Activated T-cell treated with anti-CD3 and anti-CD28 coated beads, Interleukin-2, amount 50 U/mL, for 4 hours (primary cell): Measurements from ENCODE around the gene EDARADD. TPM values are rescaled to one million over a fixed set of nuclear protein-coding genes. Genes with fewer than 3 reads are reported as not detected.
"Not testable (repeated sequence)": the region's sequence is repeated elsewhere in the genome, so short reads cannot be mapped to it uniquely, and the experiment has no call there.

Source experiments
- ATAC-seq, 2 donors: fragments of 200-7000 bp; cut with Tn5 transposase; one replicate each; pipeline ENCODE4 v1.10.0; 2021
- DNase-seq: peaks from one replicate; pipeline ENCODE4 v3.0.0-alpha.2; 2020
- H3K27me3 Mint-ChIP-seq: one replicate; pipeline ENCODE4 v1.8.0; 2021; ENCODE audit warnings: low read depth, mixed read lengths
- H3K36me3 Mint-ChIP-seq: one replicate; pipeline ENCODE4 v1.8.0; 2022; ENCODE audit warnings: mixed read lengths; ENCODE audit not compliant: insufficient read depth
- H3K4me1 Mint-ChIP-seq: one replicate; pipeline ENCODE4 v1.8.0; 2021; ENCODE audit warnings: low read depth, mixed read lengths
- H3K4me3 Mint-ChIP-seq: one replicate; pipeline ENCODE4 v1.8.0; 2021; ENCODE audit warnings: mild to moderate bottlenecking, moderate library complexity, mixed read lengths
- H3K9me3 Mint-ChIP-seq: one replicate; pipeline ENCODE4 v1.8.0; 2021; ENCODE audit warnings: mixed read lengths
- total RNA-seq, 3 donors: library from RNA; stranded (reverse); gene quantifications; one replicate each; pipeline ENCODE4 v1.2.1, GENCODE V29; 2021

The EDARADD gene
- total RNA-seq, 3 donors from 2014 or later = 8.2 to 12.4 (median 10.8) TPM

DNA sequence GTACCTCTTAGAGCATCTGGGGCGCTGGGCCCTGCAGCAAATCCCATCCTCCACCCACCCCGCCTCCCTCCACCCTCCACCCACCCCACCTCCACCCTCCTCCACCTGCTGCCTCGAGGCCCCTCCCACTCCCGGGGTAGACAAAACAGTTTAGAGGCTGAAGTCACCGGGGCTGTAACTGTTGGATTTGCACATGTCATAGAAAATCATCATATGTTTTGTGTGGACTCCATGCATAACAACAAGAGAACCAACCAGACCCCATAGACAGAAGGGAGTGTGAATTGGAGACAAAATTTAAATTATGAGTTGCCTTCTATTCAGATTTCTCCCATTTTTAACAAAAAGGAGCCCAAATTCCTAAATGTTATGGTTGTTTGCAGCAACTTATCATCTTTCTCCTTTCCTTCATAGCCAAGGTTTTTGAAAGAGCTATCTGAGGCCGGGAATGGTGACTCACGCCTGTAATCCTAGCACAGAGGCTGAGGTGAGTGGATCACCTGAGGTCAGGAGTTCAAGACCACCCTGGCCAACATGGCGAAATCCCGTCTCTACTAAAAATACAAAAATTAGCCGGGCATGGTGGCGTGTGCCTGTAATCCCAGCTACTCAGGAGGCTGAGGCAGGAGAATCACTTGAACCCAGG lies 101.5 kb downstream of the EDARADD start:
- Mint-ChIP-seq H3K27me3 (peaks cover 17% of the 10 kb centered on the region), H3K4me3 (no peak overlapping the region), H3K36me3 (no peaks in the 10 kb centered on the region), H3K9me3 (no peaks in the 10 kb centered on the region), H3K4me1 (peaks cover 3% of the 10 kb centered on the region)
- DNase-seq = no peak
- peak in 1 of 2 donors; percentile 23 for ATAC-seq

- Mint-ChIP-seq H3K36me3 (no peaks in the 10 kb centered on the region), H3K4me3 (no peak overlapping the region), H3K9me3 (no peaks in the 10 kb centered on the region), H3K4me1 (peaks cover 7% of the 10 kb centered on the region), H3K27me3 (peaks cover 6% of the 10 kb centered on the region)
- ATAC-seq (no peak), DNase-seq (no peak)
Measured at GRCh38 chr1:236497908-236498307, 103.8 kb downstream of the EDARADD start.

- Mint-ChIP-seq H3K9me3 (no peaks in the 10 kb centered on the region), H3K36me3 (no peaks in the 10 kb centered on the region), H3K4me1 (peaks cover 14% of the 10 kb centered on the region), H3K4me3 (no peak overlapping the region), H3K27me3 (peaks cover 4% of the 10 kb centered on the region)
- DNase-seq = no peak
- ATAC-seq = no peak
Measured at GRCh38 chr1:236501093-236501492, 107.0 kb downstream of the EDARADD start.

- Mint-ChIP-seq H3K4me3 (peak overlapping the region; percentile 29), H3K9me3 (no peaks in the 10 kb centered on the region), H3K27me3 (no peaks in the 10 kb centered on the region), H3K36me3 (no peaks in the 10 kb centered on the region), H3K4me1 (peaks cover 14% of the 10 kb centered on the region)
- ATAC-seq = no peak
- no peak for DNase-seq
Measured at GRCh38 chr1:236502579-236502971, 108.5 kb downstream of the EDARADD start.

- H3K9me3 Mint-ChIP-seq = no peaks in the 10 kb centered on the region
- DNase-seq (no peak), ATAC-seq (no peak)
- no peaks in the 10 kb centered on the region for H3K36me3 Mint-ChIP-seq
- H3K27me3 Mint-ChIP-seq = no peaks in the 10 kb centered on the region
- peaks cover 14% of the 10 kb centered on the region for H3K4me1 Mint-ChIP-seq
- H3K4me3 Mint-ChIP-seq = peak overlapping the region; percentile 37
Measured at GRCh38 chr1:236502972-236503639, 109.0 kb downstream of the EDARADD start.

GRCh38 chr1:236504338-236504737 lies 110.3 kb downstream of the EDARADD start:
- peaks cover 25% of the 10 kb centered on the region for H3K4me1 Mint-ChIP-seq
- H3K9me3 Mint-ChIP-seq, H3K27me3 Mint-ChIP-seq, DNase-seq, H3K36me3 Mint-ChIP-seq, ATAC-seq, H3K4me3 Mint-ChIP-seq: not testable (repeated sequence)

- no peak for DNase-seq
- ATAC-seq = no peak
- Mint-ChIP-seq H3K27me3 (no peaks in the 10 kb centered on the region), H3K4me3 (no peak overlapping the region), H3K9me3 (no peaks in the 10 kb centered on the region), H3K36me3 (no peaks in the 10 kb centered on the region), H3K4me1 (peaks cover 28% of the 10 kb centered on the region)
Measured at GRCh38 chr1:236507022-236507700, 113.1 kb downstream of the EDARADD start.

DNA sequence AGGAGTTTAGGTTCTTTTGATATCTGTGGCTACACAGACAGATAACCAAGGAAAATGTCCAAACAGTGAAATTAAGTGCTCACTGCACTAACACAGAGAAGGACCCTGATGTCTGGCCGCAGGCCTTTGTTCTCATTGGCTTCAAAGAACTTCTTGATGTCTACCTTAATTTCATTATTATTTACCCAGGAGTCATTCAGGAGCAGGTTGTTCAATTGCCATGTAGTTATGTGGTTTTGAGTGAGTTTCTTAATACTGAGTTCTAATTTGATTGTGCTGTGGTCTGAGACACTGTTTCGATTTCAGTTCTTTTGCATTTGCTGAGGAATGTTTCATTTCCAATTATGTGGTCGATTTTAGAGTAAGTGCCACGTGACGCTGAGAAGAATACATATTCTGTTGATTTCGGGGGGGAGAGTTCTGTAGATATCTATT lies 114.5 kb downstream of the EDARADD start:
- ATAC-seq (peak; percentile 58 to 74), DNase-seq (no peak)
- Mint-ChIP-seq H3K9me3 (no peaks in the 10 kb centered on the region), H3K4me3 (no peak overlapping the region), H3K4me1 (peaks cover 16% of the 10 kb centered on the region), H3K36me3 (no peaks in the 10 kb centered on the region), H3K27me3 (no peaks in the 10 kb centered on the region)

DNA sequence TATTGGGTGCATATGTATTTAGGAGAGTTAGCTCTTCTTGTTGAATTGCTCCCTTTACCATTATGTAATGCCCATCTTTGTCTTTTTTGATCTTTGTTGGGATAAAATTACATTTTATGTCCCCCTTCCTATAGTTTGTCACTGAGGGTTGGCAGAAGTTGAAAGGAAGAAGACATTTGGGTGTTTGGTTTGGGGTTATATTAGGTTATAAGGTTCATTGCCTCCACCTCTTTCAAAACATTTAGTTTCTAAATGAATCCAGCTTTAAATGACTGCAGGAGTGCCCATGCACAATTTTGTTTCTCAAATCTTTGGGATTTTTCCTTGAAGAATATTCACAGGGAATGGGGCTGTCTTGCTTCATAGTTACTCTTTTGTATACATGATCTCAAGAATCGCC lies 115.1 kb downstream of the EDARADD start:
- H3K9me3 Mint-ChIP-seq = no peaks in the 10 kb centered on the region
- no peak for ATAC-seq
- no peaks in the 10 kb centered on the region for H3K36me3 Mint-ChIP-seq
- H3K4me1 Mint-ChIP-seq = peaks cover 15% of the 10 kb centered on the region
- DNase-seq = no peak
- H3K4me3 Mint-ChIP-seq = no peak overlapping the region
- H3K27me3 Mint-ChIP-seq = no peaks in the 10 kb centered on the region

- Mint-ChIP-seq H3K4me3 (no peak overlapping the region), H3K9me3 (no peaks in the 10 kb centered on the region), H3K4me1 (peaks cover 14% of the 10 kb centered on the region), H3K36me3 (no peaks in the 10 kb centered on the region), H3K27me3 (no peaks in the 10 kb centered on the region)
- ATAC-seq = no peak
- DNase-seq = no peak
Measured at GRCh38 chr1:236509647-236510401, 115.7 kb downstream of the EDARADD start.

GRCh38 chr1:236511735-236512418 lies 117.8 kb downstream of the EDARADD start:
- ATAC-seq = no peak
- H3K9me3 Mint-ChIP-seq = no peaks in the 10 kb centered on the region
- H3K4me1 Mint-ChIP-seq = peaks cover 29% of the 10 kb centered on the region
- H3K36me3 Mint-ChIP-seq = no peaks in the 10 kb centered on the region
- H3K27me3 Mint-ChIP-seq = no peaks in the 10 kb centered on the region
- no peak for DNase-seq
- no peak overlapping the region for H3K4me3 Mint-ChIP-seq

DNA sequence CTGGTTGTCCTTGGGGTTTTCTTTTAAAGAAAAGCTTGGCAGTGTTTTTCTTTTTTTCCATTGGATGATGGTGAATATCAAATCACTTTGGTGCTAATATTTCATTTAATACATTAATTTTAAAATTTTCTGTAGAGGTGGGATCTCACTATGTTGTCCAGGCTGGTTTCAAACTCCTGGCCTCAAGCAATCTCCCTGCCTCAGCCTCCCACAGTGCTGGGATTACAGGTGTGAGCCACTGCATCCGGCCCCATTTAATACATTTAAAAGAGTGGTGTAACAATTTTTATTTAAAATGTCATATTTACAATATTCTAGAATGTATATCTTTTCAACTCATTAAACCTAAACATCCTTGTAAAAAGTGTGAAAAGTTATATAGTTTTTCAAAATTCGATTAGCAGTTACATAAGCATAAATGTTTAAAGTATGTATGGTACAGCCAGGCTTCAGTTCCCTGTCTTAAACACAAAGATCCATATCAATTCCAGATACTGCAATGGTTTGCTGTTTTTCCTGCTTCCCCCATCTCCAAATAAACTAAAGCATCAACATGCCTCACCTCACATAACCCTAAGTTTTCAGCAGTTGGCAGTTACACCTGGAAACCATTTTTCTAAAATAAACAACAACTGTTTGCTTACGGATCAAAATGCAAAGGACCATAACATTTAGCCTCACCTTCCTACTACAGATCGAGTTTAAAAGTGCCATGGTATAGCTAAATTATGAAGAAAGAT lies 120.8 kb downstream of the EDARADD start:
- H3K36me3 Mint-ChIP-seq = no peaks in the 10 kb centered on the region
- DNase-seq (no peak), ATAC-seq (no peak)
- peaks cover 30% of the 10 kb centered on the region for H3K4me1 Mint-ChIP-seq
- no peak overlapping the region for H3K4me3 Mint-ChIP-seq
- H3K9me3 Mint-ChIP-seq = no peaks in the 10 kb centered on the region
- no peaks in the 10 kb centered on the region for H3K27me3 Mint-ChIP-seq

DNA sequence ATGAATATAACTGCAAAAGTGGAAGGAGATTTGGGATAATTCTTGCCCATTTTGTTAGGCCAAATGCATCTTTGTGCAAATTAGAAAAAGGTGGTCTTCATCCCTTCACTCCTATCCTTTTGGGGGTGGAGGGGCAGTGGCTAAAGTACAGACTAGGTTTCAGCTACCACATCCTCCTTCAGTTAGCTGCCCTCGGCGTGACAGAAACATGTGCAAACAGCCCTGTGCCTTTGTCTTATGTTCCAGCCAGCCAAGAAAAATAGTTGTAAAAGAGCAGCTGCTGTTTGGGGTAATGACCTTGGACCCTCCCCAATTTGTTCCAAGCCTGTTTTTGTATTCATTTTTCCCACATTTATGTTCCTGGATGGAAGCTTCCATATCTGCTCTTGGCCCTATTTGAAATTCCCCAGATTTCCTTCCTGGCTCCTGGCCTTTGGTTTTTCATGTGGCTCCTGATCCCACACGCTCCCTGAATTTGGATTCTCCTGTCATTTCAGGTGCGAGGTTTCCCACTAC lies 121.4 kb downstream of the EDARADD start:
- no peak overlapping the region for H3K4me3 Mint-ChIP-seq
- H3K27me3 Mint-ChIP-seq = no peaks in the 10 kb centered on the region
- H3K36me3 Mint-ChIP-seq = no peaks in the 10 kb centered on the region
- H3K4me1 Mint-ChIP-seq = peaks cover 29% of the 10 kb centered on the region
- H3K9me3 Mint-ChIP-seq = no peaks in the 10 kb centered on the region
- ATAC-seq (no peak), DNase-seq (no peak)
